ENCODE measurements around the gene CYB561D1. TPM values are rescaled to one million over a fixed set of nuclear protein-coding genes. Genes with fewer than 3 reads are reported as not detected.

CYB561D1 gene
- total and polyA plus RNA-seq, 10 of the 15 experiments (the other 5 are each of a cell fraction or from before 2014, with no cell fraction given): 0.68 to 9.0 (median 3.3) TPM

DNA sequence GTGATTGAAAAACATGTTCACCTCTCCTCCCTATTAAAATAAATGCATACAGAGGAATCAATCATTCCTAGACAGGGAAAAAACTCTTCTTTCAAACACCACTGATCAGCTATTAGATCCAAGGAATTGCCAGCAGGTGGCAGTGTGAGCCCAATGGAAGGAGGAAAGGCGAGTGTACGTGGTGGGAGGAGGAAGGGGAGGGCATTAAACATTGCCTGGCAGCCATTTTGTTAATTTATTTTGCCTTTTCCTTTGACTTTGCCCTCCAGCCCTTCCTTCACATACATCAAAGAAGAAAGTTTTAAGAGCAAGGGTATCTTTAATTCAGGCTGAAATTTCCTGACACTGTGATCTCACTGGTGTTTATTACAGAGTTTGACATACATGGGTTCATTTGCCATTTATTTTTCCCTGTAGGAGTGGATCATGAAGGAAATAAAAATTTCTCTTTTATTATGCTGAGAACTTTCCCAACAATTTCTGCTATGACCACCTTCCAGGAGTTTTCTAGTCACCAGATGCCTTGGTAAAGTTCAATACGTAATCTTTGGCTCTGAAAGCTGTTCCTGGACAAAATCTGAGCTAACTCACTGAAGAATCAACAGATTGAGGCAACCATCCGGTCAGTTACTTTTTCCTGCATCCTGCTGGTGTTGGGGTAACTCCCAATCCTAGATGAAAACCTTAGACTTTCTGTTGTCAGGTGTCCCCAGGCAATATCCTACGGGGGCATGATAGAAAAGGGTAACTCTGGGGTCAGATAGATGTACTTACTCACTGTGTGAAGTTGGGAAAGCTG is 52.6 kb downstream of the CYB561D1 start (continued):
- TF ChIP-seq, protein P1, sequence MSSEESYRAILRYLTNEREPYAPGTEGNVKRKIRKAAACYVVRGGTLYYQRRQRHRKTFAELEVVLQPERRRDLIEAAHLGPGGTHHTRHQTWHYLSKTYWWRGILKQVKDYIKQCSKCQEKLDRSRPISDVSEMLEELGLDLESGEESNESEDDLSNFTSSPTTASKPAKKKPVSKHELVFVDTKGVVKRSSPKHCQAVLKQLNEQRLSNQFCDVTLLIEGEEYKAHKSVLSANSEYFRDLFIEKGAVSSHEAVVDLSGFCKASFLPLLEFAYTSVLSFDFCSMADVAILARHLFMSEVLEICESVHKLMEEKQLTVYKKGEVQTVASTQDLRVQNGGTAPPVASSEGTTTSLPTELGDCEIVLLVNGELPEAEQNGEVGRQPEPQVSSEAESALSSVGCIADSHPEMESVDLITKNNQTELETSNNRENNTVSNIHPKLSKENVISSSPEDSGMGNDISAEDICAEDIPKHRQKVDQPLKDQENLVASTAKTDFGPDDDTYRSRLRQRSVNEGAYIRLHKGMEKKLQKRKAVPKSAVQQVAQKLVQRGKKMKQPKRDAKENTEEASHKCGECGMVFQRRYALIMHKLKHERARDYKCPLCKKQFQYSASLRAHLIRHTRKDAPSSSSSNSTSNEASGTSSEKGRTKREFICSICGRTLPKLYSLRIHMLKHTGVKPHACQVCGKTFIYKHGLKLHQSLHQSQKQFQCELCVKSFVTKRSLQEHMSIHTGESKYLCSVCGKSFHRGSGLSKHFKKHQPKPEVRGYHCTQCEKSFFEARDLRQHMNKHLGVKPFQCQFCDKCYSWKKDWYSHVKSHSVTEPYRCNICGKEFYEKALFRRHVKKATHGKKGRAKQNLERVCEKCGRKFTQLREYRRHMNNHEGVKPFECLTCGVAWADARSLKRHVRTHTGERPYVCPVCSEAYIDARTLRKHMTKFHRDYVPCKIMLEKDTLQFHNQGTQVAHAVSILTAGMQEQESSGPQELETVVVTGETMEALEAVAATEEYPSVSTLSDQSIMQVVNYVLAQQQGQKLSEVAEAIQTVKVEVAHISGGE (CRISPR knock-in tag; IDR thresholded peaks at IDR 0.05): no peak
- TF ChIP-seq ZNF207 (IDR thresholded peaks at IDR 0.05; ENCODE audit: borderline replicate concordance) (0 out of 2 replicates have a peak, but pooled peaks have one; percentile 38), JUNB (IDR thresholded peaks at IDR 0.05) (no peak), BMI1 (IDR thresholded peaks at IDR 0.05; ENCODE audit: borderline replicate concordance) (no peak), HCFC1 (IDR thresholded peaks at IDR 0.05; ENCODE audit: low read length) (no peak), SMC3 (IDR thresholded peaks at IDR 0.05; ENCODE audit: borderline replicate concordance, low read length) (peak; percentile 89), ESRRA (IDR thresholded peaks at IDR 0.05; ENCODE audit: low read length) (no peak), NRF1 (conservative IDR thresholded peaks at IDR 0.05; ENCODE audit: low read depth, low read length) (no peak), JUND (IDR thresholded peaks at IDR 0.05; ENCODE audit: low read depth, low read length) (no peak), STAT3 (IDR thresholded peaks at IDR 0.05; ENCODE audit: low read depth, low read length) (no peak)
- TF ChIP-seq, protein P2, sequence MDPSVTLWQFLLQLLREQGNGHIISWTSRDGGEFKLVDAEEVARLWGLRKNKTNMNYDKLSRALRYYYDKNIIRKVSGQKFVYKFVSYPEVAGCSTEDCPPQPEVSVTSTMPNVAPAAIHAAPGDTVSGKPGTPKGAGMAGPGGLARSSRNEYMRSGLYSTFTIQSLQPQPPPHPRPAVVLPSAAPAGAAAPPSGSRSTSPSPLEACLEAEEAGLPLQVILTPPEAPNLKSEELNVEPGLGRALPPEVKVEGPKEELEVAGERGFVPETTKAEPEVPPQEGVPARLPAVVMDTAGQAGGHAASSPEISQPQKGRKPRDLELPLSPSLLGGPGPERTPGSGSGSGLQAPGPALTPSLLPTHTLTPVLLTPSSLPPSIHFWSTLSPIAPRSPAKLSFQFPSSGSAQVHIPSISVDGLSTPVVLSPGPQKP (IDR thresholded peaks at IDR 0.05; ENCODE audit: low read depth, low read length): no peak
- TF ChIP-seq, protein P3, sequence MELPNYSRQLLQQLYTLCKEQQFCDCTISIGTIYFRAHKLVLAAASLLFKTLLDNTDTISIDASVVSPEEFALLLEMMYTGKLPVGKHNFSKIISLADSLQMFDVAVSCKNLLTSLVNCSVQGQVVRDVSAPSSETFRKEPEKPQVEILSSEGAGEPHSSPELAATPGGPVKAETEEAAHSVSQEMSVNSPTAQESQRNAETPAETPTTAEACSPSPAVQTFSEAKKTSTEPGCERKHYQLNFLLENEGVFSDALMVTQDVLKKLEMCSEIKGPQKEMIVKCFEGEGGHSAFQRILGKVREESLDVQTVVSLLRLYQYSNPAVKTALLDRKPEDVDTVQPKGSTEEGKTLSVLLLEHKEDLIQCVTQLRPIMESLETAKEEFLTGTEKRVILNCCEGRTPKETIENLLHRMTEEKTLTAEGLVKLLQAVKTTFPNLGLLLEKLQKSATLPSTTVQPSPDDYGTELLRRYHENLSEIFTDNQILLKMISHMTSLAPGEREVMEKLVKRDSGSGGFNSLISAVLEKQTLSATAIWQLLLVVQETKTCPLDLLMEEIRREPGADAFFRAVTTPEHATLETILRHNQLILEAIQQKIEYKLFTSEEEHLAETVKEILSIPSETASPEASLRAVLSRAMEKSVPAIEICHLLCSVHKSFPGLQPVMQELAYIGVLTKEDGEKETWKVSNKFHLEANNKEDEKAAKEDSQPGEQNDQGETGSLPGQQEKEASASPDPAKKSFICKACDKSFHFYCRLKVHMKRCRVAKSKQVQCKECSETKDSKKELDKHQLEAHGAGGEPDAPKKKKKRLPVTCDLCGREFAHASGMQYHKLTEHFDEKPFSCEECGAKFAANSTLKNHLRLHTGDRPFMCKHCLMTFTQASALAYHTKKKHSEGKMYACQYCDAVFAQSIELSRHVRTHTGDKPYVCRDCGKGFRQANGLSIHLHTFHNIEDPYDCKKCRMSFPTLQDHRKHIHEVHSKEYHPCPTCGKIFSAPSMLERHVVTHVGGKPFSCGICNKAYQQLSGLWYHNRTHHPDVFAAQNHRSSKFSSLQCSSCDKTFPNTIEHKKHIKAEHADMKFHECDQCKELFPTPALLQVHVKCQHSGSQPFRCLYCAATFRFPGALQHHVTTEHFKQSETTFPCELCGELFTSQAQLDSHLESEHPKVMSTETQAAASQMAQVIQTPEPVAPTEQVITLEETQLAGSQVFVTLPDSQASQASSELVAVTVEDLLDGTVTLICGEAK (IDR thresholded peaks at IDR 0.05; ENCODE audit: borderline replicate concordance): 0 out of 2 replicates have a peak, but pooled peaks have one; percentile 13
- TF ChIP-seq, protein P4, sequence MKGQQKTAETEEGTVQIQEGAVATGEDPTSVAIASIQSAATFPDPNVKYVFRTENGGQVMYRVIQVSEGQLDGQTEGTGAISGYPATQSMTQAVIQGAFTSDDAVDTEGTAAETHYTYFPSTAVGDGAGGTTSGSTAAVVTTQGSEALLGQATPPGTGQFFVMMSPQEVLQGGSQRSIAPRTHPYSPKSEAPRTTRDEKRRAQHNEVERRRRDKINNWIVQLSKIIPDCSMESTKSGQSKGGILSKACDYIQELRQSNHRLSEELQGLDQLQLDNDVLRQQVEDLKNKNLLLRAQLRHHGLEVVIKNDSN (IDR thresholded peaks at IDR 0.05; ENCODE audit: borderline replicate concordance, extremely low read length, insufficient read depth, low read depth, low read length): no peak
- TF ChIP-seq, protein P5, sequence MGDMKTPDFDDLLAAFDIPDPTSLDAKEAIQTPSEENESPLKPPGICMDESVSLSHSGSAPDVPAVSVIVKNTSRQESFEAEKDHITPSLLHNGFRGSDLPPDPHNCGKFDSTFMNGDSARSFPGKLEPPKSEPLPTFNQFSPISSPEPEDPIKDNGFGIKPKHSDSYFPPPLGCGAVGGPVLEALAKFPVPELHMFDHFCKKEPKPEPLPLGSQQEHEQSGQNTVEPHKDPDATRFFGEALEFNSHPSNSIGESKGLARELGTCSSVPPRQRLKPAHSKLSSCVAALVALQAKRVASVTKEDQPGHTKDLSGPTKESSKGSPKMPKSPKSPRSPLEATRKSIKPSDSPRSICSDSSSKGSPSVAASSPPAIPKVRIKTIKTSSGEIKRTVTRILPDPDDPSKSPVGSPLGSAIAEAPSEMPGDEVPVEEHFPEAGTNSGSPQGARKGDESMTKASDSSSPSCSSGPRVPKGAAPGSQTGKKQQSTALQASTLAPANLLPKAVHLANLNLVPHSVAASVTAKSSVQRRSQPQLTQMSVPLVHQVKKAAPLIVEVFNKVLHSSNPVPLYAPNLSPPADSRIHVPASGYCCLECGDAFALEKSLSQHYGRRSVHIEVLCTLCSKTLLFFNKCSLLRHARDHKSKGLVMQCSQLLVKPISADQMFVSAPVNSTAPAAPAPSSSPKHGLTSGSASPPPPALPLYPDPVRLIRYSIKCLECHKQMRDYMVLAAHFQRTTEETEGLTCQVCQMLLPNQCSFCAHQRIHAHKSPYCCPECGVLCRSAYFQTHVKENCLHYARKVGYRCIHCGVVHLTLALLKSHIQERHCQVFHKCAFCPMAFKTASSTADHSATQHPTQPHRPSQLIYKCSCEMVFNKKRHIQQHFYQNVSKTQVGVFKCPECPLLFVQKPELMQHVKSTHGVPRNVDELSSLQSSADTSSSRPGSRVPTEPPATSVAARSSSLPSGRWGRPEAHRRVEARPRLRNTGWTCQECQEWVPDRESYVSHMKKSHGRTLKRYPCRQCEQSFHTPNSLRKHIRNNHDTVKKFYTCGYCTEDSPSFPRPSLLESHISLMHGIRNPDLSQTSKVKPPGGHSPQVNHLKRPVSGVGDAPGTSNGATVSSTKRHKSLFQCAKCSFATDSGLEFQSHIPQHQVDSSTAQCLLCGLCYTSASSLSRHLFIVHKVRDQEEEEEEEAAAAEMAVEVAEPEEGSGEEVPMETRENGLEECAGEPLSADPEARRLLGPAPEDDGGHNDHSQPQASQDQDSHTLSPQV (IDR thresholded peaks at IDR 0.05): no peak
